ENCODE data around the gene MACROH2A2.

- TF ChIP-seq CTCF (IDR thresholded peaks at IDR 0.05): no peak
- TF ChIP-seq EP300 (IDR thresholded peaks at IDR 0.05): no peak
Observed at GRCh38 chr10:70087616-70088307, 35.1 kb downstream of the MACROH2A2 start.

All from esophagus muscularis mucosa (tissue), 3 donors.